ENCODE measurements around the gene TNFAIP6. TPM values are rescaled to one million over a fixed set of nuclear protein-coding genes. Genes with fewer than 3 reads are reported as not detected.
"Not testable (repeated sequence)": the region's sequence is repeated elsewhere in the genome, so short reads cannot be mapped to it uniquely, and the experiment has no call there.

TNFAIP6 gene
- total RNA-seq, 1 donor from 2014 or later = 2.0 TPM

- no peak overlapping the region for H3K4me3 ChIP-seq
- H3K27me3 ChIP-seq = no peaks in the 10 kb centered on the region
- no peak for DNase-seq (ENCODE audit: extremely low spot score in 2 of 2)
- no peak for TF ChIP-seq POLR2AphosphoS5 (IDR thresholded peaks at IDR 0.05; ENCODE audit: insufficient read depth in 1 of 2, low read depth in 1 of 2)
- TF ChIP-seq CTCF (IDR thresholded peaks at IDR 0.05) = no peak
- TF ChIP-seq POLR2A (IDR thresholded peaks at IDR 0.05) = no peak
- intact Hi-C loops (cut with DNase I) = no loop called here
- H3K36me3 ChIP-seq = no peaks in the 10 kb centered on the region
- no peak overlapping the region for H3K27ac ChIP-seq
- H3K4me1 ChIP-seq = peaks cover 8% of the 10 kb centered on the region
- no peaks in the 10 kb centered on the region for H3K9me3 ChIP-seq
Observed at GRCh38 chr2:151338115-151338514, 19.3 kb upstream of the TNFAIP6 start.

DNA sequence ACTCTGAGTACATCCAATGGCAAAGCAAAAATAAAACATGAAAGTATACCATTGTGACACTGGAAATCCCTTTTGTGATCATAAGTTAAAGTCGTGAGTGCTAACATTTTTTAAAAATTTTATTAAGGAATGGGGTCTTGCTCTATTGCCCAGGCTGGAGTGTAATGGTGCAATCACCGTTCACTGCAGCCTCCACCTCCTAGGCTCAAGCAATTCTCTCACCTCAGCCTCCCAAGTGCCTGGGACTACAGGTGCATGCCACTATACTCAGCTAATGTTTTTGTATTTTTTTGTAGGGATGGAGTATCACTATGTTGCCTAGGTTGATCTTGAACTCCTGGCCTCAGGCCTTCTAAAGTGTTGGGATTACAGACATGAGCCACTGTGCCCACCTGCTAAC lies 14.3 kb upstream of the TNFAIP6 start:
- DNase-seq (ENCODE audit: extremely low spot score in 2 of 2) = no peak
- Histone ChIP-seq H3K9me3 (no peaks in the 10 kb centered on the region), H3K27ac (no peak overlapping the region), H3K27me3 (no peaks in the 10 kb centered on the region), H3K36me3 (no peaks in the 10 kb centered on the region), H3K4me3 (no peak overlapping the region), H3K4me1 (no peaks in the 10 kb centered on the region)
- TF ChIP-seq POLR2AphosphoS5 (IDR thresholded peaks at IDR 0.05; ENCODE audit: insufficient read depth in 1 of 2, low read depth in 1 of 2) (no peak), CTCF (IDR thresholded peaks at IDR 0.05) (no peak), POLR2A (IDR thresholded peaks at IDR 0.05) (no peak)
- intact Hi-C loops (cut with DNase I) = no loop called here

DNA sequence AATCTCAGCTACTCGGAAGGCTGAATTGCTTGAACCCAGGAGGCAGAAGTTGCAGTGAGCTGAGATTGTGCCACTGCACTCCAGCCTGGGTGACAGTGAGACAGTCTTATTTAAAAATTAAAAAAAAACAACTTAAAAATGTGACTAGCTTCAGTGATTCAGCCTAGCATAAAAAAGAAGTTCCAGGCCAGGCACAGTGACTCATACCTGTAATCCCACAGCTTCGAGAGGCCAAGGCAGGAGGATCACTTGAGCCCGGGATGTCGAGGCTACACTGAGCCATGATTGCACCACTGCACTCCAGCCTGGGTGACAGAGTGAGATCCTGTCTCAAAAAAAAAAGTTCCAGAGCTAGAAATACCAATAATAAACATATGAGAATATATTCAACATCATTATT lies 13.2 kb upstream of the TNFAIP6 start:
- H3K36me3 ChIP-seq; DNase-seq (ENCODE audit: extremely low spot score in 2 of 2); H3K4me1 ChIP-seq; intact Hi-C loops (cut with DNase I); H3K9me3 ChIP-seq; H3K27me3 ChIP-seq; H3K27ac ChIP-seq; H3K4me3 ChIP-seq: not testable (repeated sequence)

GRCh38 chr2:151344906-151345305 lies 12.5 kb upstream of the TNFAIP6 start:
- H3K4me1 ChIP-seq = no peaks in the 10 kb centered on the region
- no peak for TF ChIP-seq POLR2AphosphoS5 (IDR thresholded peaks at IDR 0.05; ENCODE audit: insufficient read depth in 1 of 2, low read depth in 1 of 2)
- TF ChIP-seq CTCF (IDR thresholded peaks at IDR 0.05) = no peak
- no peak overlapping the region for H3K27ac ChIP-seq
- H3K27me3 ChIP-seq = no peaks in the 10 kb centered on the region
- intact Hi-C loops (cut with DNase I) = no loop called here
- H3K9me3 ChIP-seq = no peaks in the 10 kb centered on the region
- DNase-seq (ENCODE audit: extremely low spot score in 2 of 2) = no peak
- no peak overlapping the region for H3K4me3 ChIP-seq
- H3K36me3 ChIP-seq = no peaks in the 10 kb centered on the region

GRCh38 chr2:151347294-151347693 lies 10.1 kb upstream of the TNFAIP6 start:
- Histone ChIP-seq H3K4me1 (no peaks in the 10 kb centered on the region), H3K27me3 (no peaks in the 10 kb centered on the region), H3K9me3 (no peaks in the 10 kb centered on the region), H3K27ac (no peak overlapping the region), H3K4me3 (no peak overlapping the region), H3K36me3 (no peaks in the 10 kb centered on the region)
- intact Hi-C loops (cut with DNase I) = no loop called here
- no peak for TF ChIP-seq POLR2A (IDR thresholded peaks at IDR 0.05)
- no peak for TF ChIP-seq POLR2AphosphoS5 (IDR thresholded peaks at IDR 0.05; ENCODE audit: insufficient read depth in 1 of 2, low read depth in 1 of 2)
- TF ChIP-seq CTCF (IDR thresholded peaks at IDR 0.05) = no peak
- DNase-seq (ENCODE audit: extremely low spot score in 2 of 2) = no peak

GRCh38 chr2:151347906-151348305 lies 9.5 kb upstream of the TNFAIP6 start:
- no peak overlapping the region for H3K27ac ChIP-seq
- no peaks in the 10 kb centered on the region for H3K4me1 ChIP-seq
- no peaks in the 10 kb centered on the region for H3K27me3 ChIP-seq
- no peak overlapping the region for H3K4me3 ChIP-seq
- no peaks in the 10 kb centered on the region for H3K9me3 ChIP-seq
- TF ChIP-seq CTCF (IDR thresholded peaks at IDR 0.05) (no peak), POLR2A (IDR thresholded peaks at IDR 0.05) (no peak), POLR2AphosphoS5 (IDR thresholded peaks at IDR 0.05; ENCODE audit: insufficient read depth in 1 of 2, low read depth in 1 of 2) (no peak)
- no peaks in the 10 kb centered on the region for H3K36me3 ChIP-seq
- intact Hi-C loops (cut with DNase I) = no loop called here
- DNase-seq (ENCODE audit: extremely low spot score in 2 of 2) = no peak
